Neural cell (in vitro differentiated cells): ENCODE measurements around the gene MAP2. TPM values are rescaled to one million over a fixed set of nuclear protein-coding genes. Genes with fewer than 3 reads are reported as not detected.

Experiments used
- H2AFZ ChIP-seq: fragments of 200-600, 300-800 bp; sonication (generic), shearing (Covaris generic); 2 replicates; pipeline ENCODE4 v1.6.0; 2014; ENCODE audit warnings: low read depth, mild to moderate bottlenecking, antibody characterized with exemption, low read length, moderate library complexity
- H3F3A ChIP-seq: fragments of 200-600 bp; shearing (Covaris generic); 2 replicates; pipeline ENCODE4 v1.6.1; 2016; ENCODE audit warnings: mild to moderate bottlenecking, moderate library complexity, mixed read lengths, antibody characterized with exemption, low read length; ENCODE audit not compliant: insufficient read depth, poor library complexity, severe bottlenecking
- H3K27ac ChIP-seq: fragments of 200-600, 300-800 bp; sonication (generic), shearing (Covaris generic); 2 replicates; pipeline ENCODE4 v1.5.1; 2014; ENCODE audit warnings: mild to moderate bottlenecking, low read length, moderate library complexity
- H3K27me3 ChIP-seq: fragments of 300-800, 200-600 bp; sonication (generic), shearing (Covaris generic); 2 replicates; pipeline ENCODE4 v1.6.0; 2014; ENCODE audit warnings: mild to moderate bottlenecking, low read depth, low read length, moderate library complexity; ENCODE audit not compliant: insufficient read depth
- H3K36me3 ChIP-seq: fragments of 300-800, 200-600 bp; sonication (generic), shearing (Covaris generic); 2 replicates; pipeline ENCODE4 v1.5.1; 2014; ENCODE audit warnings: mild to moderate bottlenecking, antibody characterized with exemption, low read length, moderate library complexity; ENCODE audit not compliant: insufficient read depth
- H3K4me2 ChIP-seq: fragments of 300-800, 200-600 bp; sonication (generic), shearing (Covaris generic); 2 replicates; pipeline ENCODE4 v1.6.0; 2014; ENCODE audit warnings: mild to moderate bottlenecking, low read length
- H3K4me3 ChIP-seq: fragments of 300-800, 200-600 bp; sonication (generic), shearing (Covaris generic); 2 replicates; pipeline ENCODE4 v1.5.1; 2014; ENCODE audit warnings: mild to moderate bottlenecking, low read length, moderate library complexity
- H3K79me2 ChIP-seq: fragments of 200-600 bp; shearing (Covaris generic); replicated peaks from 2 replicates; pipeline ENCODE4 v1.6.0; 2014; ENCODE audit warnings: mild to moderate bottlenecking, low read length, moderate library complexity; ENCODE audit not compliant: insufficient read depth
- H3K9ac ChIP-seq: fragments of 300-800, 200-600 bp; sonication (generic), shearing (Covaris generic); 2 replicates; pipeline ENCODE4 v1.6.1; 2016; ENCODE audit warnings: mild to moderate bottlenecking, low read length, mixed read lengths
- H3K9me2 ChIP-seq: fragments of 200-600 bp; shearing (Covaris generic); 2 replicates; pipeline ENCODE4 v1.6.1; 2016; ENCODE audit warnings: mild to moderate bottlenecking, low read length, mixed read lengths; ENCODE audit not compliant: insufficient read depth
- H3K9me3 ChIP-seq: fragments of 200-600, 300-800 bp; sonication (generic), shearing (Covaris generic); 2 replicates; pipeline ENCODE4 v1.6.1; 2016; ENCODE audit warnings: mild to moderate bottlenecking, mixed run types, low read length, moderate library complexity, mixed read lengths
- H4K20me1 ChIP-seq: fragments of 200-600 bp; shearing (Covaris generic); 2 replicates; pipeline ENCODE4 v1.6.1; 2016; ENCODE audit warnings: mild to moderate bottlenecking, mixed run types; ENCODE audit not compliant: insufficient read depth
- CTCF ChIP-seq: fragments of 450-650 bp; IDR thresholded peaks from 2 replicates; pipeline ENCODE4 v1.5.1; 2014; ENCODE audit warnings: antibody characterized with exemption, mild to moderate bottlenecking, moderate library complexity; ENCODE audit not compliant: poor library complexity, severe bottlenecking
- EP300 ChIP-seq: fragments of 450-650 bp; conservative IDR thresholded peaks from 2 replicates; pipeline ENCODE4 v1.6.1; 2014; ENCODE audit warnings: antibody characterized with exemption, mild to moderate bottlenecking, moderate library complexity; ENCODE audit not compliant: poor library complexity, severe bottlenecking
- EZH2 ChIP-seq: fragments of 200-600, 300-800 bp; shearing (Covaris generic), sonication (generic); IDR thresholded peaks from 2 replicates; pipeline ENCODE4 v1.6.1; 2014; ENCODE audit warnings: antibody characterized with exemption, low read length, borderline replicate concordance, mild to moderate bottlenecking; ENCODE audit not compliant: insufficient read depth, poor library complexity, severe bottlenecking
- MXI1 ChIP-seq: fragments of 450-650 bp; conservative IDR thresholded peaks from 2 replicates; pipeline ENCODE4 v1.6.1; 2014; ENCODE audit warnings: antibody characterized with exemption, mild to moderate bottlenecking; ENCODE audit not compliant: poor library complexity, severe bottlenecking
- POLR2AphosphoS5 ChIP-seq: IDR thresholded peaks from 2 replicates; pipeline ENCODE4 v1.6.1; 2012
- RAD21 ChIP-seq: fragments of 450-650 bp; conservative IDR thresholded peaks from 2 replicates; pipeline ENCODE4 v1.6.1; 2014; ENCODE audit warnings: antibody characterized with exemption, mild to moderate bottlenecking, moderate library complexity
- REST ChIP-seq: IDR thresholded peaks from 2 replicates; pipeline ENCODE4 v1.6.1; 2012; ENCODE audit warnings: borderline replicate concordance
- SMC3 ChIP-seq: fragments of 450-650 bp; conservative IDR thresholded peaks from 2 replicates; pipeline ENCODE4 v1.6.1; 2014; ENCODE audit warnings: antibody characterized with exemption, mild to moderate bottlenecking, moderate library complexity; ENCODE audit not compliant: poor library complexity
- TAF1 ChIP-seq: IDR thresholded peaks from 2 replicates; pipeline ENCODE4 v1.6.1; 2012; ENCODE audit warnings: low read depth
- polyA plus RNA-seq: library from polyadenylated mRNA; depleted of rRNA; stranded (reverse); fragments of >200 nt; gene quantifications from 2 replicates; pipeline ENCODE4 v1.2.3, GENCODE V29; 2014

MAP2 gene
- polyA plus RNA-seq, 1 donor from 2014 or later = 450 TPM

GRCh38 chr2:209388446-209389037 is 35.3 kb upstream of the MAP2 start:
- Histone ChIP-seq H3K79me2 (no peaks in the 10 kb centered on the region), H3F3A (no peaks in the 10 kb centered on the region), H2AFZ (no peak overlapping the region), H3K27me3 (no peaks in the 10 kb centered on the region), H3K36me3 (no peaks in the 10 kb centered on the region), H4K20me1 (no peaks in the 10 kb centered on the region), H3K9ac (peak overlapping the region; percentile 52), H3K9me3 (no peaks in the 10 kb centered on the region), H3K4me3 (peak overlapping the region; percentile 56), H3K4me2 (peak overlapping the region; percentile 71), H3K27ac (peak overlapping the region; percentile 89), H3K9me2 (no peaks in the 10 kb centered on the region)
- no peak for TF ChIP-seq SMC3
- TF ChIP-seq EZH2 = no peak
- no peak for TF ChIP-seq TAF1
- no peak for TF ChIP-seq CTCF
- TF ChIP-seq RAD21 = no peak
- no peak for TF ChIP-seq REST
- TF ChIP-seq POLR2AphosphoS5 = no peak
- no peak for TF ChIP-seq MXI1
- no peak for TF ChIP-seq EP300

DNA sequence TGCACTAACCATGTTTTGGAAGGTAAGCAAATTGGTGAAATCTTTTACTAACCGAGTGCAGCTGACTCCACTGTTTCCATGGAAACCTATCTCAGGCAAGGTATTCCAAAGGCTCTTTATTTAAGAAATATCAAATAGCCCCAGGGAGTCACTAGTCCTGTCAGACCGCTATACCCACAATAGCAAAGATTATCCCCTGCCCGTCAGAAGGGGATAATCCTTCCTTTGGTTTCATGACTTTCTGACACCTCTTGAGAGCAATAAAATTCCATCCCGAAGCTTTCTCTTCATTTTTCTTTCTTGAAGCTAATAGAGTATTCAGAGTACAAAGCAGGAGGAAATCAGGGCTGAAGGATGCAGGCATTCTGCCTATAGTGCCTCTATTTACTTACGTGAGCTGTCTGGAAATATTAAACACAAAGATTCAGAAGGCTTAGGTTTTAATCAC is 34.7 kb upstream of the MAP2 start:
- peak overlapping the region; percentile 89 for H3K27ac ChIP-seq
- H3K4me2 ChIP-seq = peak overlapping the region; percentile 71
- peak overlapping the region; percentile 31 for H2AFZ ChIP-seq

More for the DNA sequence above, 34.7 kb upstream of the MAP2 start:
- Histone ChIP-seq H3K9me3 (no peaks in the 10 kb centered on the region), H3F3A (no peaks in the 10 kb centered on the region), H4K20me1 (no peaks in the 10 kb centered on the region), H3K4me3 (peak overlapping the region; percentile 56), H3K27me3 (no peaks in the 10 kb centered on the region), H3K79me2 (no peaks in the 10 kb centered on the region), H3K9me2 (no peaks in the 10 kb centered on the region), H3K36me3 (no peaks in the 10 kb centered on the region), H3K9ac (peak overlapping the region; percentile 52)
- peak; percentile 88 for TF ChIP-seq EP300
- no peak for TF ChIP-seq TAF1
- peak; percentile 74 for TF ChIP-seq POLR2AphosphoS5
- TF ChIP-seq REST = peak; percentile 37
- TF ChIP-seq CTCF = no peak
